Psoas muscle (tissue), 8 donors: ENCODE measurements around the gene GBP3. TPM values are rescaled to one million over a fixed set of nuclear protein-coding genes. Genes with fewer than 3 reads are reported as not detected.
"Not testable (repeated sequence)": the region's sequence is repeated elsewhere in the genome, so short reads cannot be mapped to it uniquely, and the experiment has no call there.

Experiments used
- ATAC-seq, 4 donors: fragments of 200-7000 bp; cut with Tn5 transposase; one replicate each; pipeline ENCODE4 v1.9.1; 2020; ENCODE audit warnings: moderate library complexity in 3 of 4, mild to moderate bottlenecking in 2 of 4
- DNase-seq, 2 donors: peaks; one replicate each; pipeline ENCODE4 v3.0.0-alpha.2; 2020
- H3K27ac ChIP-seq: fragments of 200-600 bp; one replicate; pipeline ENCODE4 v1.8.0; 2022
- H3K27me3 ChIP-seq, 3 donors: fragments of 200-600 bp in 1 of 3; one replicate each; pipeline versions ENCODE4 v1.6.1 to v1.8.0; 2013 to 2022; ENCODE audit warnings: low read length in 2 of 3, mild to moderate bottlenecking in 2 of 3, moderate library complexity in 1 of 3; ENCODE audit not compliant: insufficient read depth in 3 of 3
- H3K36me3 ChIP-seq, 2 donors: fragments of 200-600 bp in 1 of 2; one replicate each; pipeline versions ENCODE4 v1.6.1 to v1.8.0; 2013 to 2022; ENCODE audit warnings: low read depth in 1 of 2, mild to moderate bottlenecking in 1 of 2, moderate library complexity in 1 of 2; ENCODE audit not compliant: insufficient read depth in 1 of 2
- H3K4me1 ChIP-seq: fragments of 200-600 bp; one replicate; pipeline ENCODE4 v1.8.0; 2022
- H3K4me3 ChIP-seq: fragments of 200-600 bp; one replicate; pipeline ENCODE4 v1.8.0; 2022; ENCODE audit warnings: mild to moderate bottlenecking
- H3K9me3 ChIP-seq: fragments of 200-600 bp; one replicate; pipeline ENCODE4 v1.8.0; 2022
- CTCF ChIP-seq: fragments of 200-600 bp; IDR thresholded peaks from one replicate; pipeline ENCODE4 v1.8.0; 2022; ENCODE audit warnings: antibody characterized with exemption
- WGBS, 3 donors: extraction: QIAGEN DNeasy Blood & Tissue Kit; methylation state at CpG; one replicate each; pipeline versions ENCODE4 v1.1.6 to v1.1.7; 2013; 5-methylcytosine and 5-hydroxymethylcytosine counted together
- intact Hi-C, 2 donors: fragments of 100-400 bp; cut with DNase I; formaldehyde crosslinking; loops; one replicate each; pipeline versions ENCODE4 v1.11.0 to v1.14.2; 2022
- polyA plus RNA-seq, 3 donors: library from polyadenylated mRNA; stranded (reverse); fragments of 200-250 nt; gene quantifications; one replicate each; pipeline ENCODE4 v1.2.3, GENCODE V29; 2013
- total RNA-seq, 4 donors: library from RNA; stranded (reverse); fragmentation: NEBNext Ultra II Directional in 2 of 4; extraction: Animal tissue kit (Norgen Biotek cat#: 25700) in 2 of 4; gene quantifications; one replicate each; pipeline versions ENCODE4 v1.2.1 to v1.2.4, GENCODE V29; 2021 to 2023
- donor health status: healthy with polysubstance abuse.
- donor health status: DM: no; HTN: no; CAD: no; lungs with moderate emphysema.
- donor health status: Bipolar disorder and iron deficiency.
- donor health status: healthy.
- donor health status: DM: yes; HTN: yes; CAD: no.
- donor health status: DM: no; HTN: no; CAD: no.
- donor health status: DM: no; HTN: no; CAD: no.
- donor health status: DM: yes; HTN: yes; CAD: no.

The GBP3 gene
- total and polyA plus RNA-seq, 7 donors, result 0.56 to 5.3 (median 1.4) TPM

GRCh38 chr1:89047734-89048133 lies 25.1 kb upstream of the GBP3 start:
- ATAC-seq (no peak), DNase-seq (no peak)
- Histone ChIP-seq H3K4me1 (no peaks in the 10 kb centered on the region), H3K27ac (no peak overlapping the region), H3K4me3 (no peak overlapping the region), H3K9me3 (no peaks in the 10 kb centered on the region), H3K36me3 (peaks cover 0 to 6% of the 10 kb centered on the region in 2 donors), H3K27me3 (no peaks in the 10 kb centered on the region)
- WGBS, 3 donors, result 53 to 62% (median 57%) methylated on average over 3 of the region's 3 CpGs
- no peak for TF ChIP-seq CTCF
- intact Hi-C loops, result no loop called here

- intact Hi-C loops, DNase-seq, H3K4me1 ChIP-seq, H3K4me3 ChIP-seq, H3K9me3 ChIP-seq, ATAC-seq, H3K27ac ChIP-seq, H3K27me3 ChIP-seq, H3K36me3 ChIP-seq: not testable (repeated sequence)
- WGBS, 3 donors, result 83 to 88% (median 86%) methylated on average over 6 of the region's 6 CpGs
These were observed 23.9 kb upstream of the GBP3 start for GRCh38 chr1:89046318-89047183.

- H3K4me1 ChIP-seq, result no peaks in the 10 kb centered on the region
- intact Hi-C loops, result no loop called here
- no peak overlapping the region for H3K27ac ChIP-seq
- WGBS, 3 donors, result 78 to 82% (median 82%) methylated on average over 2 of the region's 2 CpGs
- no peaks in the 10 kb centered on the region for H3K27me3 ChIP-seq
- H3K4me3 ChIP-seq, result no peak overlapping the region
- DNase-seq (no peak), ATAC-seq (no peak)
- no peaks in the 10 kb centered on the region for H3K36me3 ChIP-seq
- no peak for TF ChIP-seq CTCF
- H3K9me3 ChIP-seq, result no peaks in the 10 kb centered on the region
These were observed 22.5 kb upstream of the GBP3 start for GRCh38 chr1:89044970-89045721.

- DNase-seq (no peak), ATAC-seq (no peak)
- no peaks in the 10 kb centered on the region for H3K27me3 ChIP-seq
- 51 to 59% (median 57%) methylated on average over 5 of the region's 5 CpGs for WGBS, 3 donors
- no peak for TF ChIP-seq CTCF
- no peaks in the 10 kb centered on the region for H3K36me3 ChIP-seq
- intact Hi-C loops, result no loop called here
- no peak overlapping the region for H3K4me3 ChIP-seq
- no peaks in the 10 kb centered on the region for H3K4me1 ChIP-seq
- no peaks in the 10 kb centered on the region for H3K9me3 ChIP-seq
- no peak overlapping the region for H3K27ac ChIP-seq
These were observed 21.3 kb upstream of the GBP3 start for GRCh38 chr1:89043940-89044339.

- no peak for TF ChIP-seq CTCF
- ATAC-seq, result no peak
- Histone ChIP-seq H3K4me1 (no peaks in the 10 kb centered on the region), H3K27me3 (no peaks in the 10 kb centered on the region), H3K9me3 (no peaks in the 10 kb centered on the region), H3K4me3 (no peak overlapping the region), H3K27ac (no peak overlapping the region), H3K36me3 (no peaks in the 10 kb centered on the region)
- DNase-seq, result no peak
- 75 to 80% (median 80%) methylated on average over 7 of the region's 7 CpGs for WGBS, 3 donors
- intact Hi-C loops, result no loop called here
These were observed 19.8 kb upstream of the GBP3 start for GRCh38 chr1:89042491-89042890.
